Measurements from ENCODE around the gene DBNDD1. TPM values are rescaled to one million over a fixed set of nuclear protein-coding genes. Genes with fewer than 3 reads are reported as not detected.
A peak's percentile ranks its signal among the peaks of the same experiment; 100 is the strongest.

DBNDD1 gene
- total RNA-seq, 1 experiment from 2014 or later = 75.0 TPM

GRCh38 chr16:90032674-90033331, 13.5 kb upstream of the DBNDD1 start (continued):
- TF ChIP-seq AFF4 (CRISPR knock-in tag; IDR thresholded peaks at IDR 0.05; ENCODE audit: borderline replicate concordance) (no peak), SMAD4 (CRISPR knock-in tag; IDR thresholded peaks at IDR 0.05) (no peak), ZNF219 (CRISPR knock-in tag; IDR thresholded peaks at IDR 0.05; ENCODE audit: borderline replicate concordance) (no peak), MLX (CRISPR knock-in tag; IDR thresholded peaks at IDR 0.05) (no peak), ZNF416 (CRISPR knock-in tag; IDR thresholded peaks at IDR 0.05) (no peak), CDX4 (CRISPR knock-in tag; IDR thresholded peaks at IDR 0.05; ENCODE audit: borderline replicate concordance) (no peak), FOXJ3 (CRISPR knock-in tag; IDR thresholded peaks at IDR 0.05; ENCODE audit: borderline replicate concordance) (no peak), NR3C1 (CRISPR knock-in tag; conservative IDR thresholded peaks at IDR 0.05; ENCODE audit: low read depth) (no peak)

- H3K9me3 Mint-ChIP-seq = no peaks in the 10 kb centered on the region
- ChIA-PET CTCF (no interaction called here), POLR2A (no interaction called here)
- peaks cover 9% of the 10 kb centered on the region for H3K4me1 Mint-ChIP-seq
- H3K4me3 Mint-ChIP-seq = no peak overlapping the region
- ATAC-seq (no peak), DNase-seq (ENCODE audit: low spot score) (no peak)
- H3K36me3 Mint-ChIP-seq = peaks cover 49% of the 10 kb centered on the region
- H3K27me3 Mint-ChIP-seq (ENCODE audit: low read depth) = no peaks in the 10 kb centered on the region
- H3K27ac Mint-ChIP-seq = 0 out of 2 replicates have a peak overlapping the region, but pooled peaks have one; percentile 11
- TF ChIP-seq TCF7 (CRISPR knock-in tag; IDR thresholded peaks at IDR 0.05; ENCODE audit: low read depth) (no peak), CTCF (IDR thresholded peaks at IDR 0.05) (no peak), PRDM15 (CRISPR knock-in tag; IDR thresholded peaks at IDR 0.05) (no peak), E2F4 (CRISPR knock-in tag; IDR thresholded peaks at IDR 0.05; ENCODE audit: borderline replicate concordance, low read depth) (no peak), SMAD3 (CRISPR knock-in tag; IDR thresholded peaks at IDR 0.05; ENCODE audit: borderline replicate concordance) (no peak), ZNF425 (CRISPR knock-in tag; conservative IDR thresholded peaks at IDR 0.05) (no peak), AR (CRISPR knock-in tag; IDR thresholded peaks at IDR 0.05) (no peak)
Observed at GRCh38 chr16:90031931-90032673, 12.8 kb upstream of the DBNDD1 start.

Measured in WTC11 (cell line).